H1 (cell line): ENCODE measurements around the gene FBXO34. TPM values are rescaled to one million over a fixed set of nuclear protein-coding genes. Genes with fewer than 3 reads are reported as not detected.

ENCODE experiments used
- GTF2F1 ChIP-seq: IDR thresholded peaks from 2 replicates; pipeline ENCODE4 v1.6.1; 2012; ENCODE audit warnings: low read depth, low read length, improper control_type of control experiment, borderline replicate concordance
- KDM4A ChIP-seq: IDR thresholded peaks from one replicate; pipeline ENCODE4 v1.7.1; 2012; ENCODE audit warnings: low read depth, mild to moderate bottlenecking, moderate library complexity, low read length, inconsistent platforms; ENCODE audit not compliant: severe bottlenecking
- KDM5A ChIP-seq: fragments of 200-600 bp; IDR thresholded peaks from 2 replicates; pipeline ENCODE4 v1.7.1; 2012; ENCODE audit warnings: mild to moderate bottlenecking, low read length, inconsistent platforms, mixed read lengths
- POLR2A ChIP-seq, 2 experiments: IDR thresholded peaks; 1 replicate in 1 of 2; 2 replicates in 1 of 2; pipeline ENCODE4 v1.6.1; 2011; ENCODE audit warnings: low read depth in 2 of 2, low read length in 2 of 2, mild to moderate bottlenecking in 2 of 2; ENCODE audit errors: control extremely low read depth in 1 of 2
- polyA plus RNA-seq, 7 experiments: library from polyadenylated mRNA; depleted of rRNA in 3 of 7; stranded (reverse) in 5 of 7; unstranded in 2 of 7; fragments of >200 nt in 5 of 7; fragments of 200-250 nt in 2 of 7; gene quantifications; 1 replicate in 5 of 7; 2 replicates in 1 of 7; 4 replicates in 1 of 7; pipeline versions ENCODE4 v1.2.1 to v1.2.3, GENCODE V29; 2011 to 2013; ENCODE audit warnings: missing spikeins in 2 of 7, mixed read lengths in 2 of 7
- total RNA-seq: library from RNA; stranded (reverse); fragmentation: NEBNext Ultra II Directional; extraction: Animal tissue kit (Norgen Biotek cat#: 25700); gene quantifications from 2 replicates; pipeline ENCODE4 v1.2.1, GENCODE V29; 2021
- TF ChIP-seq, protein P1 (sequence below): IDR thresholded peaks from 2 replicates; pipeline ENCODE4 v1.6.1; 2012; ENCODE audit warnings: low read length, inconsistent platforms

FBXO34 gene
- total and polyA plus RNA-seq, 2 of the 8 experiments (the other 6 are each of a cell fraction or from before 2014, with no cell fraction given) = 7.0 to 14.4 TPM

DNA sequence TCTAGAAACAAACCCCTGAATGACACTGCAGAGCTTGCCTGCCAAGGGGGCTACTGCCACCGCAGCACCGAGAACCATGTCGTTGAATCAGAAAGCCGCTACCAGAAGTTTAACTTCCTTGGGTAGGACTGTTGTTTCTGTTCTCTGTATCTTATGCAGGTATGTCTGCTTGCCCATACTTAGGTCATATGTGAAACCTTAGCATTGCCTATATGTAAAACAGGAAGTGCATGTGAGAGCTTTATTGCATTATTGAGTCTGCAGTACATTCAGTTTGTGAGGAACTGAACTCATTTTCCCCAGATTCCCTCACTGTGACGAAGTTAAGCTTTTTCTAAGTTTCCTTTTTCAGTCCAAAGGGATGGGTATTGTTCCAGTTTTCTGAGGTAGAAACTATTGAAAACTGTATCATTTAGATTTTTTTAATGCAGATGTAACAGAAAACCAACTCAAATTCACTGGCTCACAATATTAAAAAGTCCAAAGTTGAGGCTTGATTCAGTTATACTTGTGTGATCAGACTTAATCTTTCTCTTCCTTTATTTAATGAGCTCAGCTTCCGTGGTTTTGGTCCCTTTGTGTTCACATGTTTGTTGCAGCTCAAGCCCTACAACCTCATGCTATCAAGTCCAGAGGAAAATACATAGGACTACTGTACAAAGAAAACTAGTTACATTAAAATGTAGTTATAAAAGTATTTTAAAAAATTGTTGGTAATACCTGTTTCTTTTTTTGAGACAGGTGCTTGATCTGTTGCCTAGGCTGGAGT is 6.9 kb downstream of the FBXO34 start (continued):
- TF ChIP-seq, protein P1, sequence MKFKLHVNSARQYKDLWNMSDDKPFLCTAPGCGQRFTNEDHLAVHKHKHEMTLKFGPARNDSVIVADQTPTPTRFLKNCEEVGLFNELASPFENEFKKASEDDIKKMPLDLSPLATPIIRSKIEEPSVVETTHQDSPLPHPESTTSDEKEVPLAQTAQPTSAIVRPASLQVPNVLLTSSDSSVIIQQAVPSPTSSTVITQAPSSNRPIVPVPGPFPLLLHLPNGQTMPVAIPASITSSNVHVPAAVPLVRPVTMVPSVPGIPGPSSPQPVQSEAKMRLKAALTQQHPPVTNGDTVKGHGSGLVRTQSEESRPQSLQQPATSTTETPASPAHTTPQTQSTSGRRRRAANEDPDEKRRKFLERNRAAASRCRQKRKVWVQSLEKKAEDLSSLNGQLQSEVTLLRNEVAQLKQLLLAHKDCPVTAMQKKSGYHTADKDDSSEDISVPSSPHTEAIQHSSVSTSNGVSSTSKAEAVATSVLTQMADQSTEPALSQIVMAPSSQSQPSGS = no peak
- TF ChIP-seq KDM4A = no peak
- no peak for TF ChIP-seq POLR2A (IDR thresholded peaks at IDR 0.05; ENCODE audit: control extremely low read depth in 1 of 2, low read depth in 2 of 2, low read length in 2 of 2)
- no peak for TF ChIP-seq KDM5A
- no peak for TF ChIP-seq GTF2F1
- TF ChIP-seq, all 59 proteins: peak for 0
